HCT116 (cell line): Measurements from ENCODE around the gene PNKP. TPM values are rescaled to one million over a fixed set of nuclear protein-coding genes. Genes with fewer than 3 reads are reported as not detected.

ENCODE experiments used
- ATAC-seq: fragments of 200-7000 bp; cut with Tn5 transposase; 2 replicates; pipeline ENCODE4 v1.9.1; 2020; ENCODE audit warnings: mild to moderate bottlenecking, moderate library complexity
- BruUV-seq: library from RNA; stranded (reverse); fragments of 400-500 nt; replicated peaks from 2 replicates; lab custom pipeline; 2021; lab: Mats Ljungman, UMichigan
- CTCF ChIA-PET: fragments of 300-600 bp; sonication (Branson Sonifier 250); formaldehyde crosslinking; loops from one replicate; lab custom pipeline; 2021; ENCODE audit warnings: antibody characterized with exemption; lab: Charles Lee
- POLR2A ChIA-PET: fragments of 300-600, 350-600 bp; sonication (Branson Sonifier 250); formaldehyde crosslinking; loops from one replicate; lab custom pipeline; 2021; ENCODE audit warnings: antibody characterized with exemption; lab: Charles Lee
- RAD21 ChIA-PET, 2 experiments: fragments of 300-600 bp; sonication (Branson Sonifier 250); formaldehyde crosslinking; loops; one replicate each; lab custom pipeline; 2023; ENCODE audit warnings: low total read pairs in 2 of 2; ENCODE audit not compliant: uncharacterized antibody in 2 of 2, unreplicated experiment in 2 of 2, low non-redundant PET in 1 of 2; lab: Charles Lee
- DNase-seq: peaks from one replicate; pipeline ENCODE4 v3.0.0-alpha.2; 2010; ENCODE audit warnings: low read depth, low spot score
- H2AFZ ChIP-seq: fragments of 200-600 bp; shearing (Covaris generic), sonication (generic); 2 replicates; pipeline ENCODE4 v1.6.1; 2017; ENCODE audit warnings: low read depth, mixed run types, mixed read lengths, antibody characterized with exemption, low read length; ENCODE audit not compliant: poor library complexity, severe bottlenecking
- H3K27ac ChIP-seq: 2 replicates; pipeline ENCODE4 v1.5.1; 2012; ENCODE audit warnings: low read depth, low read length
- H3K27me3 ChIP-seq: fragments of 200-600 bp; sonication (generic); 2 replicates; pipeline ENCODE4 v1.6.1; 2016; ENCODE audit warnings: mixed run types, low read length, mixed read lengths; ENCODE audit not compliant: insufficient read depth
- H3K36me3 ChIP-seq, 2 experiments: fragments of 200-500 bp in 1 of 2; fragments of 200-600 bp in 1 of 2; sonication (Bioruptor generic) in 1 of 2; sonication (generic) in 1 of 2; 2 replicates each; pipeline versions ENCODE4 v1.5.1 to v1.6.1; 2014 to 2016; ENCODE audit warnings: low read length in 2 of 2, inconsistent platforms in 1 of 2, mixed read lengths in 1 of 2, mixed run types in 1 of 2; ENCODE audit not compliant: insufficient read depth in 2 of 2, control insufficient read depth in 1 of 2
- H3K4me1 ChIP-seq, 2 experiments: fragments of 200-600 bp in 1 of 2; sonication (generic) in 1 of 2; 2 replicates each; pipeline versions ENCODE4 v1.5.1 to v1.6.1; 2012 to 2017; ENCODE audit warnings: low read length in 2 of 2, inconsistent platforms in 1 of 2, mild to moderate bottlenecking in 1 of 2, mixed read lengths in 1 of 2, mixed run types in 1 of 2, moderate library complexity in 1 of 2; ENCODE audit not compliant: insufficient read depth in 2 of 2, control insufficient read depth in 1 of 2
- H3K4me2 ChIP-seq: fragments of 200-600 bp; sonication (generic); 2 replicates; pipeline ENCODE4 v1.6.1; 2017; ENCODE audit warnings: mixed run types, low read length, mixed read lengths
- H3K4me3 ChIP-seq, 2 experiments: fragments of 200-600 bp in 1 of 2; sonication (generic) in 1 of 2; replicated peaks in 1 of 2; 2 replicates each; pipeline ENCODE4 v1.5.1; 2011 to 2016; ENCODE audit warnings: low read length in 2 of 2, control low read depth in 1 of 2, low read depth in 1 of 2, mild to moderate bottlenecking in 1 of 2, mixed read lengths in 1 of 2, mixed run types in 1 of 2
- H3K79me2 ChIP-seq: fragments of 200-600 bp; sonication (generic); 2 replicates; pipeline ENCODE4 v1.6.1; 2017; ENCODE audit warnings: mild to moderate bottlenecking, mixed run types, low read length, moderate library complexity, mixed read lengths; ENCODE audit not compliant: insufficient read depth
- H3K9ac ChIP-seq: fragments of 200-600 bp; sonication (generic); 2 replicates; pipeline ENCODE4 v1.6.1; 2016; ENCODE audit warnings: low read length, mixed read lengths
- H3K9me2 ChIP-seq: fragments of 200-600 bp; sonication (generic), shearing (Covaris generic); 2 replicates; pipeline ENCODE4 v1.6.1; 2017; ENCODE audit warnings: mixed run types, mild to moderate bottlenecking, moderate library complexity; ENCODE audit not compliant: insufficient read depth
- H3K9me3 ChIP-seq, 2 experiments: fragments of 200-500 bp in 1 of 2; fragments of 200-600 bp in 1 of 2; sonication (Bioruptor generic) in 1 of 2; sonication (generic) in 1 of 2; 2 replicates each; pipeline ENCODE4 v1.6.1; 2014 to 2017; ENCODE audit warnings: low read length in 2 of 2, mixed read lengths in 2 of 2, inconsistent platforms in 1 of 2, low read depth in 1 of 2, mild to moderate bottlenecking in 1 of 2, mixed run types in 1 of 2, moderate library complexity in 1 of 2; ENCODE audit not compliant: control insufficient read depth in 1 of 2, insufficient read depth in 1 of 2
- H4K20me1 ChIP-seq: fragments of 200-600 bp; sonication (generic), shearing (Covaris generic); 2 replicates; pipeline ENCODE4 v1.6.1; 2017; ENCODE audit warnings: mixed run types, mild to moderate bottlenecking, moderate library complexity; ENCODE audit not compliant: insufficient read depth
- CEBPB ChIP-seq: IDR thresholded peaks from 2 replicates; pipeline ENCODE4 v1.6.1; 2012; ENCODE audit warnings: low read depth
- EZH2phosphoT487 ChIP-seq: fragments of 200-600 bp; IDR thresholded peaks from 2 replicates; pipeline ENCODE4 v1.6.1; 2018; ENCODE audit warnings: antibody characterized with exemption, borderline replicate concordance
- POLR2AphosphoS5 ChIP-seq: IDR thresholded peaks from 2 replicates; pipeline ENCODE4 v1.6.1; 2011; ENCODE audit warnings: mild to moderate bottlenecking, low read depth, low read length, moderate library complexity
- SIN3A ChIP-seq: IDR thresholded peaks from 2 replicates; pipeline ENCODE4 v1.6.1; 2012; ENCODE audit warnings: low read depth
- YY1 ChIP-seq: IDR thresholded peaks from 2 replicates; pipeline ENCODE4 v1.6.1; 2011; ENCODE audit warnings: low read length, low read depth, moderate library complexity, mild to moderate bottlenecking; ENCODE audit not compliant: insufficient replicate concordance; ENCODE audit errors: extremely low read depth
- ZNF274 ChIP-seq: fragments of 200-500 bp; sonication (Bioruptor generic); IDR thresholded peaks from 2 replicates; pipeline ENCODE4 v1.6.1; 2014; ENCODE audit warnings: mild to moderate bottlenecking, low read depth, low read length, inconsistent platforms
- intact Hi-C: fragments of 100-400 bp; cut with micrococcal nuclease; formaldehyde crosslinking; loops from 2 replicates; pipeline ENCODE4 v1.10.0; 2022
- total RNA-seq: library from RNA; stranded (reverse); gene quantifications from one replicate; pipeline ENCODE4 v1.2.1, GENCODE V29; 2021; ENCODE audit not compliant: unreplicated experiment
- TF ChIP-seq, protein P1 (sequence below): IDR thresholded peaks from 2 replicates; pipeline ENCODE4 v1.6.1; 2012

The PNKP gene
- total RNA-seq, 1 experiment from 2014 or later: 129 TPM

DNA sequence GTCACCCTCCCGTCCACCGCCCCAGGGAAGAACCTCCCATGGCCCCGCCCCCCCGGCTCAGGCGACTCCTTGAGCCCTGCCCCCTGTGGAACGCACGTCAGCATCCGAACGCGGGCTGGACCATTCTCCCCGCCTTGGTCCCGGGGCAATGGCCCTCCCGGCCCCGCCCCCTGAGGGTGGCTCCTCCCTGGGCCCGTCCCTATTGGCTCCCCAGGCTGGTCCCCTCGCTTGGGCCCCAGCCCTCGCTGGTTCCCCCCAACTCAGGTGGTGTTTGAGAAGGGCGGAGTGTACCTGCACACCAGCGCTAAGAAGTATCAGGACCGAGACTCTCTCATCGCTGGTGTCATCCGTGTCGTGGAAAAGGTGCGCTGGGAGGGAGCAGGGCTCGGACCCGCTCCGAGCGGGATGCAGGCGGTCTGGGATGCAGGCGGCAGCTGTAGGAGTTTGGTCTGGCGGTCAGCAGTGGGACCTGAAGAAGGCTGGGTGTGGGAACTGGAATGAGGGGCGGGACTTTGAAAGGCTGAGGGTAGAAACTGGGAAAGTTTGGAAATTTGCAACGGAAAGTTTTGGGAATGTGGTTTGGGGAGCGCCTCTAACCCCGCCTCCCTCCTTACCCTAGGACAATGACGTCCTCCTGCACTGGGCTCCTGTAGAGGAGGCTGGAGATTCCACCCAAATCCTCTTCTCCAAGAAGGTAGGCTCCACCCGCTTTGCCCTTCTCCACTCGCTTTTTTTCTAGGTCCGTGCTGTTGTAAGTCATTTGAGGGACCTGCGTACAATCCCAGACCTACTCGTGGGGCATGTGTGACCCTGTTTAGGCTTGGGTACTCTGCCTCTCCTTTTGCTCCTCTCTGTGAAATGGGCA, 10.7 kb upstream of the PNKP start:
- H3K4me3 ChIP-seq: peak overlapping the region; percentile 79 to 89
- TF ChIP-seq, protein P1, sequence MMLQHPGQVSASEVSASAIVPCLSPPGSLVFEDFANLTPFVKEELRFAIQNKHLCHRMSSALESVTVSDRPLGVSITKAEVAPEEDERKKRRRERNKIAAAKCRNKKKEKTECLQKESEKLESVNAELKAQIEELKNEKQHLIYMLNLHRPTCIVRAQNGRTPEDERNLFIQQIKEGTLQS: no peak
- TF ChIP-seq SIN3A: no peak
- peak; percentile 39 for TF ChIP-seq YY1
- TF ChIP-seq EZH2phosphoT487: no peak
- TF ChIP-seq POLR2AphosphoS5: peak; percentile 50; the same call in 1 of the 2 replicates
- no peak for TF ChIP-seq ZNF274
- no peak for TF ChIP-seq CEBPB
- H2AFZ ChIP-seq: no peak overlapping the region
- ChIA-PET CTCF (no interaction called here), POLR2A (interaction anchor here (1.6 kb wide), 1 partner anchor 9 kb away, joined by 5 read pairs; no protein-coding TSS in a partner anchor), RAD21 (no interaction called here)
- intact Hi-C loops: loop anchor here (1.0 kb wide), 1 partner anchor 9 kb away; no protein-coding TSS in a partner anchor
- peaks cover 0 to 6% of the 10 kb centered on the region in 2 experiments; a peak in 1 of 4 replicates for H3K9me3 ChIP-seq
- peaks cover 11 to 28% of the 10 kb centered on the region in 2 experiments for H3K4me1 ChIP-seq
- peak overlapping the region; percentile 93 for H3K9ac ChIP-seq
- BruUV-seq: no TSS peak
- H4K20me1 ChIP-seq: no peaks in the 10 kb centered on the region
- peak overlapping the region; percentile 98 for H3K27ac ChIP-seq
- H3K27me3 ChIP-seq: no peaks in the 10 kb centered on the region
- H3K79me2 ChIP-seq: peaks cover 32% of the 10 kb centered on the region
- H3K4me2 ChIP-seq: peak overlapping the region; percentile 99
- peak; percentile 93 for DNase-seq
- no peaks in the 10 kb centered on the region for H3K9me2 ChIP-seq
- H3K36me3 ChIP-seq: peaks cover 8 to 16% of the 10 kb centered on the region in 2 experiments
- ATAC-seq: peak; percentile 81
